Lower leg skin (tissue), 4 donors: ENCODE results near the gene CHN2. TPM values are rescaled to one million over a fixed set of nuclear protein-coding genes. Genes with fewer than 3 reads are reported as not detected.

Experiments
- DNase-seq, 2 donors: peaks; one replicate each; pipeline ENCODE4 v3.0.0-alpha.2; 2019; ENCODE audit warnings: low spot score in 2 of 2
- H3K4me3 ChIP-seq: fragments of 200-600 bp; sonication (generic); 2 replicates; pipeline ENCODE4 v1.5.1; 2017; ENCODE audit warnings: mild to moderate bottlenecking, low read depth; ENCODE audit not compliant: poor library complexity, severe bottlenecking
- CTCF ChIP-seq, 3 donors: fragments of 450-650 bp; IDR thresholded peaks; one replicate each; pipeline ENCODE4 v1.5.1; 2016; ENCODE audit warnings: antibody characterized with exemption in 3 of 3, mild to moderate bottlenecking in 3 of 3, moderate library complexity in 2 of 3
- POLR2A ChIP-seq, 2 donors: fragments of 450-650 bp; IDR thresholded peaks; one replicate each; pipeline ENCODE4 v1.6.1; 2016 to 2017; ENCODE audit warnings: antibody characterized with exemption in 2 of 2, mild to moderate bottlenecking in 1 of 2, moderate library complexity in 1 of 2
- WGBS, 2 donors: methylation state at CpG; one replicate each; pipeline ENCODE4 v1.1.5; 2018; 5-methylcytosine and 5-hydroxymethylcytosine counted together
- intact Hi-C: fragments of 100-400 bp; cut with DNase I; formaldehyde crosslinking; loops from one replicate; pipeline ENCODE4 v1.15.0; 2023; ENCODE audit warnings: low total_unique reads
- total RNA-seq, 4 donors: library from RNA; depleted of rRNA; stranded (reverse); fragments of >200 nt; gene quantifications; one replicate each; pipeline ENCODE4 v1.1.0, GENCODE V29; 2016

CHN2 gene
- total RNA-seq, 4 donors from 2014 or later = 1.0 to 3.8 (median 2.0) TPM

DNA sequence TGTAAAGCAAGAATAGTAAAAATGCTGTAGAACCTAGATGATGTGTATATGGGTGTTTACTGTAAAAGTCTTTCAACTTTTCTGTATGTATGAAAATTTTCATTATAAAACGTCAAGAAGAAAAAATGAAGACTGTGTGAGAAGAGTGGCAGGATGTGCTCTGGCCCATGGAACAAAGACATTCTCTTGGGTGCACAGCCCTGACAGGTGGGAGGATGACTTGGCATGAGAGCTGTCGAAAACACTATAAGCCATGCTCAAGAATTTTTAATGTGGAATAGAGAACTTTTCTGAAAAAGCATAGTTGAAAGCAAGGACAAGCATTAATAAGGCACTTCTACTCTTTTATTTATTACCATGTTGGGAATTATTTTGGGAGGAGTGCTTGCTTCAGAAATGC is 185.0 kb downstream of the CHN2 start:
- intact Hi-C loops = no loop called here
- TF ChIP-seq CTCF (IDR thresholded peaks at IDR 0.05) (no peak), POLR2A (IDR thresholded peaks at IDR 0.05) (no peak)
- WGBS, 2 donors = 85 to 90% methylated on average over 2 of the region's 2 CpGs
- no peak for DNase-seq
- H3K4me3 ChIP-seq = no peak overlapping the region

GRCh38 chr7:29381206-29382094 is 186.9 kb downstream of the CHN2 start:
- DNase-seq = no peak
- WGBS, 2 donors = 52 to 56% methylated on average over 5 of the region's 5 CpGs
- intact Hi-C loops = no loop called here
- TF ChIP-seq CTCF (IDR thresholded peaks at IDR 0.05) (no peak), POLR2A (IDR thresholded peaks at IDR 0.05) (no peak)
- H3K4me3 ChIP-seq = no peak overlapping the region

DNA sequence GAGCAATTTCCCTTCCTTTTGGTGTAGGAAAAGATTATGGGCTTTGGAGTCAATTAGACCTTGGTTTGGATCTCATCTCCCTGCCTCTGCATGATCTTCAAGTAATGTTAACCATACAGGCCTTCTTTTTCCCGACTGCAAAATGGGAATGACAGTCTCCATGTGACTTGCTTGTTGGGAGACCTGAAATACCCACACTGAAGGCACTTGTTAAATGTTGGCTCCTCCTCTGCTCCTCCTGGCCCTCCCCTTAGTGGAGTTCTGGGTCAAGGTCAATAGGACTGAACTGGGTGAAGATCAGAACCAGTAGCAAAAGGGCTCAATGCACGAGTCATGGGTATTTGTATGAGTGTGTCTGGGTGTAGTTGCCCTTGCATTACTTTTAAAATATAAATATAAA is 189.7 kb downstream of the CHN2 start:
- 90% methylated on average over 2 of the region's 2 CpGs for WGBS, 2 donors
- intact Hi-C loops = no loop called here
- no peak for TF ChIP-seq CTCF (IDR thresholded peaks at IDR 0.05)
- no peak for DNase-seq
- H3K4me3 ChIP-seq = no peak overlapping the region

DNA sequence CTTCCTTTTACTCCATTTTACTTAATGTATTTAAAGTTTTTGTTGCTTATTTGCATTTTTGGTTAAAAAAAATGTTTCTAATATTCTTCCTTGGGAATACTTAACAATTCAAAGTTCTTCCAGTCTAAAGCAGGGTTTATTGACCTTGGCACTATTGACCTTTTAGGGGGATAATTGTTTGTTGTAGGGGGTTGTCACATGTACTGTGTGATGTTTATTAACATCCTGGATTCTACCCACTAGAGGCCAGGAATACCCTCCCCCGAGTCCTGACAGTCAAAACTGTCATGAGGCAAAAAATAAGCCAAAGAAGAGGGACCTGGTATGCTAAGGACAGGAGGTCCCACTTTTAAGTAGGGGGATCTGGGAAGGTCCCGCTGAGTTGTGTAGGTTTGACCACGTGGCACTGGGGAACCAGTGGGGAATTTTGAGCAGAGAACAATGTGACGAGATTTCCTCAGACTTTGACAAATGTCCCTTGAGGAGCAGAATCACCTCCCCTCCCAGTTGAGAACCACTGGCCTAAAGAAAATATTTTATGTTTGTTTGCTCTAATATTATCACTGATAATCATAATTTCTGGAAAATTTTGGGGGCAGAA is 190.7 kb downstream of the CHN2 start:
- H3K4me3 ChIP-seq = no peak overlapping the region
- no peak for TF ChIP-seq POLR2A (IDR thresholded peaks at IDR 0.05)
- no peak for TF ChIP-seq CTCF (IDR thresholded peaks at IDR 0.05)
- intact Hi-C loops = no loop called here
- 69 to 76% methylated on average over 4 of the region's 4 CpGs for WGBS, 2 donors
- DNase-seq = no peak

GRCh38 chr7:29386196-29386765 is 191.7 kb downstream of the CHN2 start:
- H3K4me3 ChIP-seq = no peak overlapping the region
- TF ChIP-seq CTCF (IDR thresholded peaks at IDR 0.05) (no peak), POLR2A (IDR thresholded peaks at IDR 0.05) (no peak)
- no peak for DNase-seq
- WGBS, 2 donors = 87 to 91% methylated on average over 4 of the region's 4 CpGs
- intact Hi-C loops = no loop called here
